MM.1S (cell line): ENCODE results near the gene HERPUD2.

Experiments used
- DNase-seq: peaks from one replicate; pipeline ENCODE4 v3.0.0-alpha.2; 2015
- H2AFZ ChIP-seq: fragments of 300-600 bp; sonication (generic); 2 replicates; pipeline ENCODE4 v1.6.0; 2016; ENCODE audit warnings: antibody characterized with exemption, low read length
- H3F3A ChIP-seq: fragments of 300-600 bp; sonication (generic); 2 replicates; pipeline ENCODE4 v1.6.1; 2016; ENCODE audit warnings: mild to moderate bottlenecking, antibody characterized with exemption, low read length, moderate library complexity, mixed read lengths; ENCODE audit not compliant: insufficient read depth
- H3K27ac ChIP-seq: fragments of 300-600 bp; sonication (generic); 2 replicates; pipeline ENCODE4 v1.5.1; 2016; ENCODE audit warnings: mild to moderate bottlenecking, low read length
- H3K27me3 ChIP-seq: fragments of 300-600 bp; sonication (generic); replicated peaks from 2 replicates; pipeline ENCODE4 v1.6.0; 2016; ENCODE audit warnings: low read length; ENCODE audit not compliant: insufficient read depth
- H3K36me3 ChIP-seq: fragments of 300-600 bp; sonication (generic); replicated peaks from 2 replicates; pipeline ENCODE4 v1.6.1; 2016; ENCODE audit warnings: mild to moderate bottlenecking, low read length, mixed read lengths; ENCODE audit not compliant: insufficient read depth
- H3K4me1 ChIP-seq: fragments of 300-600 bp; sonication (generic); 2 replicates; pipeline ENCODE4 v1.6.1; 2016; ENCODE audit warnings: low read length, mixed read lengths
- H3K4me2 ChIP-seq: fragments of 300-600 bp; sonication (generic); 2 replicates; pipeline ENCODE4 v1.6.0; 2016; ENCODE audit warnings: low read depth, low read length
- H3K4me3 ChIP-seq: fragments of 300-600 bp; sonication (generic); 2 replicates; pipeline ENCODE4 v1.5.1; 2016; ENCODE audit warnings: low read length, mixed read lengths
- H3K79me2 ChIP-seq: fragments of 300-600 bp; sonication (generic); 2 replicates; pipeline ENCODE4 v1.6.1; 2016; ENCODE audit warnings: mixed run types, low read length, mixed read lengths
- H3K9ac ChIP-seq: fragments of 300-600 bp; sonication (generic); 2 replicates; pipeline ENCODE4 v1.6.1; 2016; ENCODE audit warnings: low read length, mixed read lengths
- H3K9me2 ChIP-seq: fragments of 300-600 bp; sonication (generic); replicated peaks from 2 replicates; pipeline ENCODE4 v1.6.1; 2016; ENCODE audit warnings: mild to moderate bottlenecking, low read length, mixed read lengths; ENCODE audit not compliant: insufficient read depth
- H3K9me3 ChIP-seq: fragments of 300-600 bp; sonication (generic); replicated peaks from 2 replicates; pipeline ENCODE4 v1.6.1; 2016; ENCODE audit warnings: mild to moderate bottlenecking, low read length, mixed read lengths; ENCODE audit not compliant: insufficient read depth
- H4K20me1 ChIP-seq: fragments of 300-600 bp; sonication (generic); 2 replicates; pipeline ENCODE4 v1.6.1; 2016; ENCODE audit warnings: mild to moderate bottlenecking, low read length, moderate library complexity, mixed read lengths; ENCODE audit not compliant: insufficient read depth
- CTCF ChIP-seq: fragments of 300-600 bp; sonication (generic); IDR thresholded peaks from 2 replicates; pipeline ENCODE4 v1.5.1; 2016; ENCODE audit warnings: antibody characterized with exemption, low read length, mixed read lengths
- EZH2 ChIP-seq: fragments of 300-600 bp; sonication (generic); optimal IDR thresholded peaks from 2 replicates; pipeline ENCODE3; 2017; ENCODE audit warnings: low read depth, mild to moderate bottlenecking, antibody characterized with exemption, low read length, mixed read lengths
- EZH2phosphoT487 ChIP-seq: fragments of 300-600 bp; sonication (generic); IDR thresholded peaks from 2 replicates; pipeline ENCODE4 v1.6.1; 2018; ENCODE audit warnings: antibody characterized with exemption, low read length

The HERPUD2 gene

DNA sequence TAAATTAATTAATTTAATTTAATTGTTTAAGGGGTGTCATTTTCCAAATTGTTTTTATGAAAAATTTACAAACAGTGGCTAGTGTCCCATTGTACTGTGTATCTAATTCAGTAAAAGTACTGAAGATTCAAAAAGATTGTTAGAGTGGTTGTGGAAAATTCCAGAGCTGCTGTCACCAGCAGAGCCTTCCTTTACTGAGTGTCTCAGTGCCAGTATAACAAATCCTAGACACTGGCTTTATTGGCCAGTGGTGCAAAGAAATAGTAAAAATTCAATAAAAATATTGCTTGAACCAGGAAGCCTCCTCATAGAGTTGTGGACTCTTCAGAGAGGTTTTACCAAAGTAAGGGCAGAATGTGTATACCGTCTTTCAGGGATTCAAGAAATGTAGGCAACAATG lies 23.1 kb upstream of the HERPUD2 start:
- H2AFZ ChIP-seq = no peak overlapping the region
- H3K4me3 ChIP-seq = no peak overlapping the region
- TF ChIP-seq CTCF (no peak), EZH2 (no peak), EZH2phosphoT487 (no peak)
- H3K27ac ChIP-seq = no peak overlapping the region
- 0 out of 2 replicates have a peak, but pooled peaks cover 9% of the 10 kb centered on the region for H3K4me1 ChIP-seq
- H3K27me3 ChIP-seq = no peaks in the 10 kb centered on the region
- no peaks in the 10 kb centered on the region for H3K36me3 ChIP-seq
- H4K20me1 ChIP-seq = no peaks in the 10 kb centered on the region
- DNase-seq = no peak
- H3K4me2 ChIP-seq = no peak overlapping the region
- H3K79me2 ChIP-seq = no peaks in the 10 kb centered on the region
- no peaks in the 10 kb centered on the region for H3K9me2 ChIP-seq
- H3K9ac ChIP-seq = no peak overlapping the region
- no peaks in the 10 kb centered on the region for H3F3A ChIP-seq
- H3K9me3 ChIP-seq = no peaks in the 10 kb centered on the region

DNA sequence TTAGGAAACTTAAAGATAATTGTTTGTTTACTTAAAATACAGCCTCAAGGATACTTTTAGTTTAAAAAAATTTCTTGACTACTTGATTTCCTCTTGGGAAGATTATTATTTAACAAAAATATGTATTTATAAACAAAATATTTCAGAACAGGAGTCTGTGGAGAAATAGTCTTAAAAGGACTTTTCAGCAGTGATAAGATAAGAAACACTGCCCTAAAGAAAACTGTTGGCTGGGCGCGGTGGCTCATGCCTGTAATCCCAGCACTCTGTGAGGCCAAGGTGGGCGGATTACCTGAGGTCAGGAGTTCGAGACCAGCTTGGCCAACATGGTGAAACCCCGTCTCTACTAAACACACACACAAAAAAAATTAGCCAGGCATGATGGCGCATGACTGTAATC lies 22.6 kb upstream of the HERPUD2 start:
- Histone ChIP-seq H3K9ac (no peak overlapping the region), H3F3A (no peaks in the 10 kb centered on the region), H4K20me1 (no peaks in the 10 kb centered on the region), H3K27ac (no peak overlapping the region), H3K36me3 (no peaks in the 10 kb centered on the region), H2AFZ (no peak overlapping the region), H3K79me2 (no peaks in the 10 kb centered on the region), H3K4me3 (no peak overlapping the region), H3K9me2 (no peaks in the 10 kb centered on the region), H3K4me1 (0 out of 2 replicates have a peak, but pooled peaks cover 9% of the 10 kb centered on the region), H3K27me3 (no peaks in the 10 kb centered on the region), H3K4me2 (no peak overlapping the region), H3K9me3 (no peaks in the 10 kb centered on the region)
- TF ChIP-seq CTCF = no peak
- no peak for TF ChIP-seq EZH2
- TF ChIP-seq EZH2phosphoT487 = no peak
- DNase-seq = no peak

- no peaks in the 10 kb centered on the region for H3K27me3 ChIP-seq
- H3F3A ChIP-seq = no peaks in the 10 kb centered on the region
- H3K9me2 ChIP-seq = no peaks in the 10 kb centered on the region
- H3K4me1 ChIP-seq = 0 out of 2 replicates have a peak, but pooled peaks cover 9% of the 10 kb centered on the region
- H2AFZ ChIP-seq = no peak overlapping the region
- no peaks in the 10 kb centered on the region for H3K79me2 ChIP-seq
- no peak overlapping the region for H3K27ac ChIP-seq
- TF ChIP-seq EZH2phosphoT487 (no peak), CTCF (no peak), EZH2 (no peak)
- no peak overlapping the region for H3K4me3 ChIP-seq
- no peak overlapping the region for H3K9ac ChIP-seq
- H3K36me3 ChIP-seq = no peaks in the 10 kb centered on the region
- no peaks in the 10 kb centered on the region for H4K20me1 ChIP-seq
- DNase-seq = no peak
- no peak overlapping the region for H3K4me2 ChIP-seq
- no peaks in the 10 kb centered on the region for H3K9me3 ChIP-seq
Observed at GRCh38 chr7:35717013-35717412, 22.1 kb upstream of the HERPUD2 start.
